IMR-90 (cell line): ENCODE data around the gene TBC1D30. TPM values are rescaled to one million over a fixed set of nuclear protein-coding genes. Genes with fewer than 3 reads are reported as not detected.

Experiments used
- ATAC-seq: fragments of 200-7000 bp; cut with Tn5 transposase; 2 replicates; pipeline ENCODE4 v1.9.1; 2020; ENCODE audit warnings: low read depth, mild to moderate bottlenecking, moderate library complexity
- BruUV-seq: library from RNA; stranded (reverse); fragments of 400-500 nt; replicated peaks from 2 replicates; lab custom pipeline; 2021; lab: Mats Ljungman, UMichigan
- CTCF ChIA-PET: fragments of 300-600 bp; formaldehyde crosslinking; extraction: SDS; loops from one replicate; lab custom pipeline; 2021; ENCODE audit warnings: antibody characterized with exemption; lab: Yijun Ruan, JAX
- POLR2A ChIA-PET: fragments of 300-600 bp; sonication (Branson Sonifier 250); formaldehyde crosslinking; loops from one replicate; lab custom pipeline; 2022; ENCODE audit warnings: antibody characterized with exemption; ENCODE audit not compliant: unreplicated experiment; lab: Charles Lee
- DNase-seq: peaks from one replicate; pipeline ENCODE4 v3.0.0; 2013
- H2AFZ ChIP-seq: replicated peaks from 2 replicates; pipeline ENCODE3; 2013; ENCODE audit warnings: low read length, mild to moderate bottlenecking; ENCODE audit not compliant: poor library complexity
- H2AK5ac ChIP-seq: 2 replicates; pipeline ENCODE4 v1.6.1; 2013; ENCODE audit warnings: low read depth, low read length, inconsistent platforms
- H2AK9ac ChIP-seq: replicated peaks from 2 replicates; pipeline ENCODE3; 2013; ENCODE audit warnings: mild to moderate bottlenecking, low read depth, low read length, moderate library complexity; ENCODE audit not compliant: poor library complexity
- H2BK120ac ChIP-seq: 2 replicates; pipeline ENCODE4 v1.6.1; 2013; ENCODE audit warnings: low read depth, low read length, inconsistent platforms
- H2BK15ac ChIP-seq: 3 replicates; pipeline ENCODE4 v1.6.1; 2013; ENCODE audit warnings: low read depth, low read length, inconsistent platforms
- H2BK20ac ChIP-seq: 2 replicates; pipeline ENCODE4 v1.6.1; 2013; ENCODE audit warnings: low read depth, mild to moderate bottlenecking, inconsistent platforms, low read length, moderate library complexity
- H2BK5ac ChIP-seq: 2 replicates; pipeline ENCODE4 v1.6.1; 2013; ENCODE audit warnings: mild to moderate bottlenecking, low read depth, low read length, inconsistent platforms; ENCODE audit not compliant: poor library complexity, severe bottlenecking
- H3K14ac ChIP-seq: replicated peaks from 2 replicates; pipeline ENCODE4 v1.6.1; 2013; ENCODE audit warnings: low read depth, low read length, inconsistent platforms
- H3K18ac ChIP-seq: 2 replicates; pipeline ENCODE4 v1.6.1; 2013; ENCODE audit warnings: low read depth, low read length, control low read depth
- H3K23ac ChIP-seq: 2 replicates; pipeline ENCODE4 v1.6.1; 2013; ENCODE audit warnings: low read depth, low read length, inconsistent platforms
- H3K27ac ChIP-seq: 2 replicates; pipeline ENCODE4 v1.5.1; 2013; ENCODE audit warnings: mild to moderate bottlenecking, control low read depth, low read length; ENCODE audit not compliant: insufficient read depth
- H3K27me3 ChIP-seq: 2 replicates; pipeline ENCODE4 v1.6.1; 2013; ENCODE audit warnings: low read length; ENCODE audit not compliant: control insufficient read depth, insufficient read depth
- H3K36me3 ChIP-seq: 2 replicates; pipeline ENCODE4 v1.6.1; 2013; ENCODE audit warnings: low read length, mixed read lengths; ENCODE audit not compliant: control insufficient read depth, insufficient read depth
- H3K4ac ChIP-seq: 2 replicates; pipeline ENCODE4 v1.6.1; 2013; ENCODE audit warnings: low read depth, low read length, inconsistent platforms
- H3K4me1 ChIP-seq: 2 replicates; pipeline ENCODE4 v1.6.1; 2013; ENCODE audit warnings: low read length, mixed read lengths; ENCODE audit not compliant: control insufficient read depth, insufficient read depth
- H3K4me2 ChIP-seq: 2 replicates; pipeline ENCODE4 v1.6.1; 2013; ENCODE audit warnings: low read depth, mild to moderate bottlenecking, control low read depth, low read length, moderate library complexity
- H3K4me3 ChIP-seq: 2 replicates; pipeline ENCODE4 v1.5.1; 2013; ENCODE audit warnings: low read depth, mild to moderate bottlenecking, control low read depth, low read length, moderate library complexity; ENCODE audit not compliant: insufficient read depth
- H3K56ac ChIP-seq: 2 replicates; pipeline ENCODE4 v1.6.1; 2013; ENCODE audit warnings: low read length, inconsistent platforms; ENCODE audit not compliant: insufficient read depth; ENCODE audit errors: extremely low read depth
- H3K79me1 ChIP-seq, 2 experiments: 2 replicates each; pipeline ENCODE4 v1.6.1; 2013; ENCODE audit warnings: low read length in 2 of 2, inconsistent platforms in 1 of 2, low read depth in 1 of 2
- H3K9ac ChIP-seq: 2 replicates; pipeline ENCODE4 v1.6.1; 2013; ENCODE audit warnings: low read depth, low read length, control low read depth
- H3K9me1 ChIP-seq: 2 replicates; pipeline ENCODE4 v1.6.1; 2013; ENCODE audit warnings: low read length, inconsistent platforms; ENCODE audit not compliant: insufficient read depth
- H3K9me3 ChIP-seq: 2 replicates; pipeline ENCODE4 v1.6.1; 2013; ENCODE audit warnings: low read length; ENCODE audit not compliant: control insufficient read depth, insufficient read depth
- H4K20me1 ChIP-seq: 2 replicates; pipeline ENCODE4 v1.6.1; 2013; ENCODE audit warnings: low read length, inconsistent platforms; ENCODE audit not compliant: insufficient read depth
- H4K5ac ChIP-seq: 2 replicates; pipeline ENCODE4 v1.6.1; 2013; ENCODE audit warnings: mild to moderate bottlenecking, low read depth, low read length, control low read depth
- H4K8ac ChIP-seq, 2 experiments: 2 replicates each; pipeline ENCODE4 v1.6.1; 2013; ENCODE audit warnings: low read depth in 2 of 2, low read length in 2 of 2, control low read depth in 1 of 2, inconsistent platforms in 1 of 2
- H4K91ac ChIP-seq: 2 replicates; pipeline ENCODE4 v1.6.1; 2013; ENCODE audit warnings: low read depth, low read length, inconsistent platforms; ENCODE audit not compliant: insufficient read depth
- CEBPB ChIP-seq: IDR thresholded peaks from 2 replicates; pipeline ENCODE4 v1.6.1; 2012; ENCODE audit warnings: low read depth, low read length, improper control_type of control experiment
- FOS ChIP-seq: fragments of 150-350 bp; IDR thresholded peaks from 2 replicates; pipeline ENCODE4 v1.6.1; 2016; ENCODE audit warnings: low read depth, low read length
- NFE2L2 ChIP-seq: fragments of 150-350 bp; IDR thresholded peaks from 2 replicates; pipeline ENCODE4 v1.6.1; 2016; ENCODE audit warnings: low read depth, mild to moderate bottlenecking, low read length
- RFX5 ChIP-seq: IDR thresholded peaks from 2 replicates; pipeline ENCODE4 v1.8.0; 2012; ENCODE audit warnings: low read depth, mild to moderate bottlenecking, low read length, moderate library complexity
- WGBS, 2 experiments: methylation state at CpG; one replicate each; pipeline versions ENCODE4 v1.1.5 to v1.1.7; 2013; ENCODE audit warnings: missing lambda C conversion rate in 2 of 2; ENCODE audit not compliant: insufficient read length in 1 of 2; ENCODE audit errors: extremely low coverage in 2 of 2; 5-methylcytosine and 5-hydroxymethylcytosine counted together
- dilution Hi-C: fragments of 300-500 bp; cut with HindIII; formaldehyde crosslinking; loops from one replicate; pipeline ENCODE4 v1.14.3; 2018; ENCODE audit warnings: low sequenced_read_pairs; ENCODE audit not compliant: unreplicated experiment
- in situ Hi-C: fragments of 300-500 bp; cut with MboI; formaldehyde crosslinking; loops from 3 replicates; pipeline ENCODE4 v1.14.3; 2019; ENCODE audit warnings: low sequenced_read_pairs, inconsistent platforms, mixed read lengths
- intact Hi-C: fragments of 100-400 bp; cut with micrococcal nuclease; formaldehyde crosslinking; loops from 2 replicates; pipeline ENCODE4 v1.10.0; 2022
- polyA plus RNA-seq, 3 experiments: library from polyadenylated mRNA; depleted of rRNA; stranded (reverse); fragments of >200 nt; gene quantifications; 2 replicates each; pipeline ENCODE4 v1.2.3, GENCODE V29; 2012; ENCODE audit warnings: low replicate concordance in 1 of 3
- total RNA-seq: library from RNA; depleted of rRNA; stranded (reverse); fragments of >200 nt; gene quantifications from 2 replicates; pipeline ENCODE4 v1.2.3, GENCODE V29; 2012
- TF ChIP-seq, protein P1 (sequence below): fragments of 150-350 bp; IDR thresholded peaks from 2 replicates; pipeline ENCODE4 v1.6.1; 2017; ENCODE audit warnings: mild to moderate bottlenecking, antibody characterized with exemption, low read length, low read depth

TBC1D30 gene
- total and polyA plus RNA-seq, 2 of the 4 experiments (the other 2 are of a cell fraction) = 0.18 to 0.24 TPM

- DNase-seq (no peak), ATAC-seq (no peak)
- POLR2A ChIA-PET = no interaction called here
- H2BK120ac ChIP-seq = no peak overlapping the region
- H4K5ac ChIP-seq = no peak overlapping the region
- H3K9me1 ChIP-seq = no peaks in the 10 kb centered on the region
- no CpG with 5 or more reads among the region's 3 CpGs for WGBS, 2 experiments
- no peak overlapping the region for H3K27ac ChIP-seq
- H2AK5ac ChIP-seq = no peak overlapping the region
- no peak overlapping the region for H2BK5ac ChIP-seq
- intact Hi-C loops = no loop called here
- CTCF ChIA-PET = no interaction called here
- no peak overlapping the region for H3K4me3 ChIP-seq
- no peak overlapping the region for H3K18ac ChIP-seq
- H2BK15ac ChIP-seq = no peak overlapping the region
- no peak overlapping the region for H2AK9ac ChIP-seq
- no peak overlapping the region for H3K9ac ChIP-seq
- peaks cover 2% of the 10 kb centered on the region; the same call in 1 of the 2 replicates for H3K9me3 ChIP-seq
- no peak overlapping the region for H3K56ac ChIP-seq
- H3K79me1 ChIP-seq = no peaks in the 10 kb centered on the region
- no peak overlapping the region for H3K23ac ChIP-seq
- no peak overlapping the region for H4K8ac ChIP-seq
- no peak overlapping the region for H3K14ac ChIP-seq
- H4K20me1 ChIP-seq = no peaks in the 10 kb centered on the region
- no peaks in the 10 kb centered on the region for H3K4me1 ChIP-seq
- H3K4ac ChIP-seq = no peak overlapping the region
- no TSS peak for BruUV-seq
- peaks cover 29% of the 10 kb centered on the region for H3K27me3 ChIP-seq
- TF ChIP-seq NFE2L2 = no peak
- no peak for TF ChIP-seq CEBPB
- no peak for TF ChIP-seq FOS
- TF ChIP-seq RFX5 = no peak
- TF ChIP-seq, protein P1, sequence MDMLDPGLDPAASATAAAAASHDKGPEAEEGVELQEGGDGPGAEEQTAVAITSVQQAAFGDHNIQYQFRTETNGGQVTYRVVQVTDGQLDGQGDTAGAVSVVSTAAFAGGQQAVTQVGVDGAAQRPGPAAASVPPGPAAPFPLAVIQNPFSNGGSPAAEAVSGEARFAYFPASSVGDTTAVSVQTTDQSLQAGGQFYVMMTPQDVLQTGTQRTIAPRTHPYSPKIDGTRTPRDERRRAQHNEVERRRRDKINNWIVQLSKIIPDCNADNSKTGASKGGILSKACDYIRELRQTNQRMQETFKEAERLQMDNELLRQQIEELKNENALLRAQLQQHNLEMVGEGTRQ = no peak
- no peak overlapping the region for H4K91ac ChIP-seq
- dilution Hi-C loops = no loop called here
- in situ Hi-C loops = loop anchor here (25.0 kb wide), 3 partner anchors 360 to 1135 kb away; no protein-coding TSS in a partner anchor
- H3K36me3 ChIP-seq = no peaks in the 10 kb centered on the region
- no peak overlapping the region for H2BK20ac ChIP-seq
- H3K4me2 ChIP-seq = no peak overlapping the region
- no peak overlapping the region for H2AFZ ChIP-seq
Observed at GRCh38 chr12:64877363-64878004, 53.0 kb downstream of the TBC1D30 start.
